ENCODE results near the gene TNS1.

- TF ChIP-seq CTCF (IDR thresholded peaks at IDR 0.05) (no peak), POLR2A (IDR thresholded peaks at IDR 0.05) (no peak)
Observed at GRCh38 chr2:217766356-217766755, 236.4 kb downstream of the TNS1 start.
